ENCODE measurements around the gene FOXP1.

Gene FOXP1

GRCh38 chr3:71057526-71057894, 526.0 kb downstream of the FOXP1 start:
- DNase-seq (ENCODE audit: low spot score) = no peak

GRCh38 chr3:71056327-71056726, 527.2 kb downstream of the FOXP1 start:
- no peak for DNase-seq (ENCODE audit: low spot score)

- no peak for DNase-seq (ENCODE audit: low spot score)
Measured at GRCh38 chr3:71055257-71056001, 528.1 kb downstream of the FOXP1 start.

- DNase-seq (ENCODE audit: low spot score) = no peak
Measured at GRCh38 chr3:71054312-71054711, 529.2 kb downstream of the FOXP1 start.

- DNase-seq (ENCODE audit: low spot score) = no peak
Measured at GRCh38 chr3:71053495-71053894, 530.0 kb downstream of the FOXP1 start.

- no peak for DNase-seq (ENCODE audit: low spot score)
Measured at GRCh38 chr3:71052716-71053115, 530.8 kb downstream of the FOXP1 start.

- no peak for DNase-seq (ENCODE audit: low spot score)
Measured at GRCh38 chr3:71051893-71052687, 531.4 kb downstream of the FOXP1 start.

- DNase-seq (ENCODE audit: low spot score) = no peak
Measured at GRCh38 chr3:71051259-71051595, 532.3 kb downstream of the FOXP1 start.

- DNase-seq (ENCODE audit: low spot score) = peak; percentile 82
Measured at GRCh38 chr3:71050538-71051258, 532.8 kb downstream of the FOXP1 start.

- DNase-seq (ENCODE audit: low spot score) = no peak
Measured at GRCh38 chr3:71050166-71050537, 533.4 kb downstream of the FOXP1 start.

GRCh38 chr3:71048948-71049347, 534.6 kb downstream of the FOXP1 start:
- DNase-seq (ENCODE audit: low spot score) = no peak

- no peak for DNase-seq (ENCODE audit: low spot score)
Measured at GRCh38 chr3:71047616-71048531, 535.7 kb downstream of the FOXP1 start.

- no peak for DNase-seq (ENCODE audit: low spot score)
Measured at GRCh38 chr3:71046791-71047190, 536.7 kb downstream of the FOXP1 start.

- DNase-seq (ENCODE audit: low spot score) = no peak
Measured at GRCh38 chr3:71045917-71046282, 537.6 kb downstream of the FOXP1 start.

GRCh38 chr3:71045212-71045916, 538.2 kb downstream of the FOXP1 start:
- no peak for DNase-seq (ENCODE audit: low spot score)

- DNase-seq (ENCODE audit: low spot score) = no peak
Measured at GRCh38 chr3:71042759-71043158, 540.8 kb downstream of the FOXP1 start.

GRCh38 chr3:71041371-71041770, 542.2 kb downstream of the FOXP1 start:
- DNase-seq (ENCODE audit: low spot score) = no peak

GRCh38 chr3:71039332-71039731, 544.2 kb downstream of the FOXP1 start:
- no peak for DNase-seq (ENCODE audit: low spot score)

- DNase-seq (ENCODE audit: low spot score) = no peak
Measured at GRCh38 chr3:71037775-71038174, 545.8 kb downstream of the FOXP1 start.

GRCh38 chr3:71035886-71036285, 547.6 kb downstream of the FOXP1 start:
- DNase-seq (ENCODE audit: low spot score) = no peak

- DNase-seq (ENCODE audit: low spot score) = no peak
Measured at GRCh38 chr3:71035314-71035713, 548.2 kb downstream of the FOXP1 start.
